CD8-positive, alpha-beta memory T cell (primary cell): ENCODE results near the gene RGS13. TPM values are rescaled to one million over a fixed set of nuclear protein-coding genes. Genes with fewer than 3 reads are reported as not detected.

Source experiments
- CTCF ChIA-PET: fragments of 350-600 bp; sonication (Branson Sonifier 250); formaldehyde crosslinking; loops from one replicate; lab custom pipeline; 2021; ENCODE audit warnings: antibody characterized with exemption; lab: Charles Lee
- POLR2A ChIA-PET: fragments of 350-600 bp; sonication (Branson Sonifier 250); formaldehyde crosslinking; loops from one replicate; lab custom pipeline; 2021; ENCODE audit warnings: antibody characterized with exemption; lab: Charles Lee
- DNase-seq, 5 donors: peaks; one replicate each; pipeline versions ENCODE4 v3.0.0 to v3.0.0-alpha.2; 2020 to 2022; ENCODE audit warnings: mixed read lengths in 1 of 5
- H3K27ac ChIP-seq: one replicate; pipeline ENCODE4 v1.7.0; 2013; ENCODE audit warnings: low read depth, mild to moderate bottlenecking, low read length, moderate library complexity
- H3K27me3 ChIP-seq: 2 replicates; pipeline ENCODE4 v1.7.0; 2013; ENCODE audit warnings: low read length, mild to moderate bottlenecking; ENCODE audit not compliant: insufficient read depth, poor library complexity, severe bottlenecking
- H3K36me3 ChIP-seq: 2 replicates; pipeline ENCODE4 v1.7.0; 2013; ENCODE audit warnings: mild to moderate bottlenecking, low read length, moderate library complexity; ENCODE audit not compliant: insufficient read depth
- H3K4me1 ChIP-seq: 2 replicates; pipeline ENCODE4 v1.7.0; 2013; ENCODE audit warnings: mild to moderate bottlenecking, low read length, moderate library complexity; ENCODE audit not compliant: insufficient read depth
- H3K4me3 ChIP-seq: 2 replicates; pipeline ENCODE4 v1.7.0; 2013; ENCODE audit warnings: mild to moderate bottlenecking, low read length
- H3K9me3 ChIP-seq: 2 replicates; pipeline ENCODE4 v1.7.0; 2013; ENCODE audit warnings: mild to moderate bottlenecking, low read length
- H3K27ac Mint-ChIP-seq, 8 donors: one replicate each; pipeline ENCODE4 v1.8.0; 2020 to 2021; ENCODE audit warnings: mixed read lengths in 8 of 8, mild to moderate bottlenecking in 6 of 8, inconsistent platforms in 3 of 8, moderate library complexity in 3 of 8
- H3K27me3 Mint-ChIP-seq, 2 donors: one replicate each; pipeline ENCODE4 v1.8.0; 2020 to 2021; ENCODE audit warnings: mixed read lengths in 2 of 2, mild to moderate bottlenecking in 1 of 2, moderate library complexity in 1 of 2
- H3K36me3 Mint-ChIP-seq, 3 donors: one replicate each; pipeline ENCODE4 v1.8.0; 2020 to 2021; ENCODE audit warnings: mixed read lengths in 3 of 3, inconsistent platforms in 1 of 3, mild to moderate bottlenecking in 1 of 3
- H3K4me1 Mint-ChIP-seq, 3 donors: one replicate each; pipeline ENCODE4 v1.8.0; 2020 to 2021; ENCODE audit warnings: mixed read lengths in 3 of 3, inconsistent platforms in 1 of 3, mild to moderate bottlenecking in 1 of 3
- H3K4me3 Mint-ChIP-seq, 7 donors: one replicate each; pipeline ENCODE4 v1.8.0; 2020 to 2021; ENCODE audit warnings: mixed read lengths in 7 of 7, mild to moderate bottlenecking in 6 of 7, moderate library complexity in 4 of 7, inconsistent platforms in 2 of 7
- H3K9me3 Mint-ChIP-seq, 5 donors: one replicate each; pipeline ENCODE4 v1.8.0; 2020 to 2022; ENCODE audit warnings: mixed read lengths in 5 of 5, mild to moderate bottlenecking in 3 of 5, moderate library complexity in 2 of 5, inconsistent platforms in 1 of 5
- polyA plus RNA-seq: library from polyadenylated mRNA; unstranded; fragments of 300-500 nt; fragmentation: Illumina TruSeq; gene quantifications from one replicate; pipeline ENCODE4 v1.2.3, GENCODE V29; 2021
- total RNA-seq, 2 experiments: library from RNA; stranded (reverse); gene quantifications; one replicate each; pipeline ENCODE4 v1.2.3, GENCODE V29; 2021

RGS13 gene
- total and polyA plus RNA-seq, 3 experiments from 2014 or later: 0.07 to 0.24 TPM; not detected in 1

DNA sequence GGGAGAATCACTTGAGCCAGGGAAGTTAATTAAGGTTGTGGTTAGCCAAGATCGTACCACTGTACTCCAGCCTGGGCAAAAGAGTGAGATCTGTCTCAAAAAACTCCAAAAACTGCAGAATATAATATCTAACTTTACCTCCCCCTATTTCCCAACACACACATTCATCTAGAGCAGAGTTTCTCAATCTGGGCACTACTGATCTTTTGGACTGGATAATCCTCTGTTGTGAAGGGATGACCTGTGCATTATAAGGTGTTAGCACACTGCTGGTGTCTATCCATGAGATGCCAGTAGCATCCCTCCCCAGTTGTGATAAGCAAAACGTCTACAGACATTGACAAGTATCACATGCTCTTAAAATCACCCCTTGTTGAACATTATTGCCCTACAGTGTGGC, 61.8 kb downstream of the RGS13 start:
- Mint-ChIP-seq H3K4me1 (peaks cover 2 to 9% (median 5%) of the 10 kb centered on the region in 3 donors), H3K36me3 (no peaks in the 10 kb centered on the region), H3K27ac (no peak overlapping the region), H3K4me3 (no peak overlapping the region), H3K27me3 (no peaks in the 10 kb centered on the region), H3K9me3 (peaks cover 0 to under 1% (median 0%) of the 10 kb centered on the region in 5 donors)
- Histone ChIP-seq H3K27me3 (no peaks in the 10 kb centered on the region), H3K4me1 (no peaks in the 10 kb centered on the region), H3K9me3 (no peaks in the 10 kb centered on the region), H3K36me3 (no peaks in the 10 kb centered on the region), H3K4me3 (no peak overlapping the region), H3K27ac (no peak overlapping the region)
- CTCF ChIA-PET: no interaction called here
- no peak for DNase-seq
- POLR2A ChIA-PET: no interaction called here

- Histone ChIP-seq H3K4me1 (no peaks in the 10 kb centered on the region), H3K36me3 (no peaks in the 10 kb centered on the region), H3K4me3 (no peak overlapping the region), H3K27ac (no peak overlapping the region), H3K9me3 (no peaks in the 10 kb centered on the region), H3K27me3 (no peaks in the 10 kb centered on the region)
- H3K9me3 Mint-ChIP-seq: no peaks in the 10 kb centered on the region
- no peak overlapping the region for H3K4me3 Mint-ChIP-seq
- H3K27me3 Mint-ChIP-seq: no peaks in the 10 kb centered on the region
- H3K27ac Mint-ChIP-seq: no peak overlapping the region
- no peaks in the 10 kb centered on the region for H3K36me3 Mint-ChIP-seq
- H3K4me1 Mint-ChIP-seq: peaks cover 5 to 18% (median 14%) of the 10 kb centered on the region in 3 donors
- ChIA-PET CTCF (interaction anchor here (0.7 kb wide), 1 partner anchor 152 kb away, joined by 5 read pairs; no protein-coding TSS in a partner anchor), POLR2A (no interaction called here)
- no peak for DNase-seq
These were observed 62.8 kb downstream of the RGS13 start for GRCh38 chr1:192698731-192699130.

DNA sequence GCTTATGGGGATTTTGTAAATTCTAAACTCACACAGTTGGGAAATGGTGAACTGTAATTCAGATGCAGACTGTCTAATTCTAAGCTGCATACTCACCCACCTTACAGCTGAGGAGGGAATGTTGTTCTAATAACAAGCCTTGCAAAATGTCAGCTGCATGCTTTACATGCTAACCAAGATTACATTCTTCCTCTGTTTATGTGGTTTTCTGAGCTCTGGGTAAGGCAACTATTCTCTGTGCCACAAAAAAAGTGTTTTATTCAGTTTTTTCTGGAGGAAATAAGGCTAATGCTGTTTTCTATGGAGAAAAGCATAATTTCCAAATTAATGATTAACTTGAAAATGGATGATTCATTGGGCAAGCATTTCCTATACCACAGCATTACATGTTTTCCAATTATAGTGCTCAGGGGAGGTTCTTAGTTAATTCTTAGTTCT, 64.9 kb downstream of the RGS13 start:
- Histone ChIP-seq H3K27me3 (no peaks in the 10 kb centered on the region), H3K36me3 (no peaks in the 10 kb centered on the region), H3K4me3 (no peak overlapping the region), H3K9me3 (no peaks in the 10 kb centered on the region), H3K27ac (no peak overlapping the region), H3K4me1 (no peaks in the 10 kb centered on the region)
- no peak for DNase-seq
- H3K4me1 Mint-ChIP-seq: peaks cover 5 to 24% (median 19%) of the 10 kb centered on the region in 3 donors
- H3K27ac Mint-ChIP-seq: no peak overlapping the region
- POLR2A ChIA-PET: no interaction called here
- H3K4me3 Mint-ChIP-seq: no peak overlapping the region
- CTCF ChIA-PET: no interaction called here
- H3K36me3 Mint-ChIP-seq: no peaks in the 10 kb centered on the region
- H3K27me3 Mint-ChIP-seq: no peaks in the 10 kb centered on the region
- H3K9me3 Mint-ChIP-seq: no peaks in the 10 kb centered on the region

- Mint-ChIP-seq H3K9me3 (no peaks in the 10 kb centered on the region), H3K4me1 (peaks cover 5 to 24% (median 19%) of the 10 kb centered on the region in 3 donors), H3K4me3 (no peak overlapping the region), H3K27me3 (no peaks in the 10 kb centered on the region), H3K36me3 (no peaks in the 10 kb centered on the region), H3K27ac (peak overlapping the region in 1 of 8 donors; percentile 32)
- H3K9me3 ChIP-seq: no peaks in the 10 kb centered on the region
- H3K4me3 ChIP-seq: no peak overlapping the region
- ChIA-PET CTCF (no interaction called here), POLR2A (no interaction called here)
- DNase-seq: no peak
- no peaks in the 10 kb centered on the region for H3K4me1 ChIP-seq
- H3K36me3 ChIP-seq: no peaks in the 10 kb centered on the region
- no peaks in the 10 kb centered on the region for H3K27me3 ChIP-seq
- H3K27ac ChIP-seq: no peak overlapping the region
These were observed 66.4 kb downstream of the RGS13 start for GRCh38 chr1:192702212-192702902.

GRCh38 chr1:192703283-192704206, 67.6 kb downstream of the RGS13 start:
- H3K36me3 ChIP-seq: no peaks in the 10 kb centered on the region
- no peak for DNase-seq
- H3K27ac ChIP-seq: no peak overlapping the region
- Mint-ChIP-seq H3K27me3 (peaks cover 0 to 2% of the 10 kb centered on the region in 2 donors), H3K9me3 (no peaks in the 10 kb centered on the region), H3K36me3 (no peaks in the 10 kb centered on the region), H3K4me3 (peak overlapping the region in 6 of 7 donors; percentile 27 to 59 (median 50)), H3K4me1 (peaks cover 5 to 24% (median 19%) of the 10 kb centered on the region in 3 donors), H3K27ac (peak overlapping the region in 2 of 8 donors; percentile 0 to 23)
- no peaks in the 10 kb centered on the region for H3K27me3 ChIP-seq
- no peaks in the 10 kb centered on the region for H3K9me3 ChIP-seq
- H3K4me1 ChIP-seq: no peaks in the 10 kb centered on the region
- POLR2A ChIA-PET: no interaction called here
- no peak overlapping the region for H3K4me3 ChIP-seq
- CTCF ChIA-PET: no interaction called here

DNA sequence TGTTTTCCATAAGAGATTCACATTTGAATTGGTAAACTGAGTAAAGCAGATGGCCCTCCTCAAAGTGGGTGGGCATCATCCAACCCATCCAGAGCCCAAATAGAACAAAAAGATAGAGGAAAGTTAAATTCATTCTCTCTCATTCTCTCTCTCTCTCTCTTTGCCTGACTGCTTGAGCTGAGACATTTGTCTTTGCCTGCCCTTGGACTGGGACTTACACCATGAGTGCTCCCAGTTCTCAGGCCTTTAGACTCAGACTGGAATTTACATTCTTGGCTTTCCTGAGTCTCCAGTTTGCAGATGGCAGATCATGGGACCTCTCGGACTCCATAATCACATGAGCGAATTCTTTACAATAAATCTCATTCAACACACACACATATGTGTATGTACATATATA, 69.6 kb downstream of the RGS13 start:
- CTCF ChIA-PET: no interaction called here
- H3K9me3 ChIP-seq: no peaks in the 10 kb centered on the region
- H3K27me3 ChIP-seq: no peaks in the 10 kb centered on the region
- H3K4me3 ChIP-seq: no peak overlapping the region
- no peak overlapping the region for H3K4me3 Mint-ChIP-seq
- no peak overlapping the region for H3K27ac Mint-ChIP-seq
- H3K27ac ChIP-seq: no peak overlapping the region
- POLR2A ChIA-PET: no interaction called here
- H3K36me3 ChIP-seq: no peaks in the 10 kb centered on the region
- H3K4me1 ChIP-seq: no peaks in the 10 kb centered on the region
- H3K36me3 Mint-ChIP-seq: no peaks in the 10 kb centered on the region
- H3K9me3 Mint-ChIP-seq: no peaks in the 10 kb centered on the region
- peaks cover 0 to 2% of the 10 kb centered on the region in 2 donors for H3K27me3 Mint-ChIP-seq
- peaks cover 5 to 24% (median 19%) of the 10 kb centered on the region in 3 donors for H3K4me1 Mint-ChIP-seq
- no peak for DNase-seq

GRCh38 chr1:192706936-192707335, 71.0 kb downstream of the RGS13 start:
- no peak overlapping the region for H3K27ac ChIP-seq
- no peaks in the 10 kb centered on the region for H3K4me1 ChIP-seq
- Mint-ChIP-seq H3K36me3 (no peaks in the 10 kb centered on the region), H3K4me1 (peaks cover 5 to 20% (median 19%) of the 10 kb centered on the region in 3 donors), H3K9me3 (no peaks in the 10 kb centered on the region), H3K27ac (no peak overlapping the region), H3K4me3 (no peak overlapping the region), H3K27me3 (peaks cover 2 to 3% of the 10 kb centered on the region in 2 donors)
- no peaks in the 10 kb centered on the region for H3K27me3 ChIP-seq
- ChIA-PET POLR2A (no interaction called here), CTCF (no interaction called here)
- H3K9me3 ChIP-seq: no peaks in the 10 kb centered on the region
- H3K36me3 ChIP-seq: no peaks in the 10 kb centered on the region
- no peak for DNase-seq
- H3K4me3 ChIP-seq: no peak overlapping the region

GRCh38 chr1:192707978-192708547, 72.1 kb downstream of the RGS13 start:
- no peaks in the 10 kb centered on the region for H3K36me3 Mint-ChIP-seq
- no peaks in the 10 kb centered on the region for H3K27me3 ChIP-seq
- H3K4me3 ChIP-seq: no peak overlapping the region
- peaks cover 2 to 7% of the 10 kb centered on the region in 2 donors for H3K27me3 Mint-ChIP-seq
- ChIA-PET POLR2A (no interaction called here), CTCF (no interaction called here)
- no peaks in the 10 kb centered on the region for H3K9me3 ChIP-seq
- H3K27ac ChIP-seq: no peak overlapping the region
- no peak for DNase-seq
- H3K9me3 Mint-ChIP-seq: no peaks in the 10 kb centered on the region
- H3K27ac Mint-ChIP-seq: no peak overlapping the region
- H3K36me3 ChIP-seq: no peaks in the 10 kb centered on the region
- H3K4me1 Mint-ChIP-seq: peaks cover 3 to 13% (median 12%) of the 10 kb centered on the region in 3 donors
- no peaks in the 10 kb centered on the region for H3K4me1 ChIP-seq
- no peak overlapping the region for H3K4me3 Mint-ChIP-seq
